Adipocyte (in vitro differentiated cells): Measurements from ENCODE around the gene DIP2B.

Experiments used
- DNase-seq: peaks from one replicate; pipeline ENCODE4 v3.0.0-alpha.2; 2015; ENCODE audit warnings: low read depth
- H3K27me3 ChIP-seq: replicated peaks from 2 replicates; pipeline ENCODE4 v1.7.0; 2013; ENCODE audit warnings: mild to moderate bottlenecking, low read length, moderate library complexity; ENCODE audit not compliant: control insufficient read depth, insufficient read depth
- H3K36me3 ChIP-seq: 2 replicates; pipeline ENCODE4 v1.7.0; 2013; ENCODE audit warnings: low read length, mild to moderate bottlenecking, moderate library complexity; ENCODE audit not compliant: control insufficient read depth, insufficient read depth, severe bottlenecking
- H3K4me1 ChIP-seq: 2 replicates; pipeline ENCODE4 v1.7.0; 2013; ENCODE audit warnings: mild to moderate bottlenecking, low read length, moderate library complexity; ENCODE audit not compliant: control insufficient read depth, insufficient read depth
- H3K4me3 ChIP-seq: 2 replicates; pipeline ENCODE4 v1.7.0; 2013; ENCODE audit warnings: mild to moderate bottlenecking, low read length, moderate library complexity
- H3K9ac ChIP-seq: 2 replicates; pipeline ENCODE4 v1.7.0; 2013; ENCODE audit warnings: mild to moderate bottlenecking, low read length, moderate library complexity
- H3K9me3 ChIP-seq: 2 replicates; pipeline ENCODE4 v1.7.0; 2013; ENCODE audit warnings: mild to moderate bottlenecking, low read length, moderate library complexity; ENCODE audit not compliant: control insufficient read depth

DIP2B gene

GRCh38 chr12:50600364-50600763 lies 95.6 kb downstream of the DIP2B start:
- H3K4me3 ChIP-seq: no peak overlapping the region
- H3K27me3 ChIP-seq: no peaks in the 10 kb centered on the region
- no peaks in the 10 kb centered on the region for H3K9me3 ChIP-seq
- peaks cover 30% of the 10 kb centered on the region for H3K4me1 ChIP-seq
- H3K9ac ChIP-seq: no peak overlapping the region
- DNase-seq: no peak
- no peaks in the 10 kb centered on the region for H3K36me3 ChIP-seq

DNA sequence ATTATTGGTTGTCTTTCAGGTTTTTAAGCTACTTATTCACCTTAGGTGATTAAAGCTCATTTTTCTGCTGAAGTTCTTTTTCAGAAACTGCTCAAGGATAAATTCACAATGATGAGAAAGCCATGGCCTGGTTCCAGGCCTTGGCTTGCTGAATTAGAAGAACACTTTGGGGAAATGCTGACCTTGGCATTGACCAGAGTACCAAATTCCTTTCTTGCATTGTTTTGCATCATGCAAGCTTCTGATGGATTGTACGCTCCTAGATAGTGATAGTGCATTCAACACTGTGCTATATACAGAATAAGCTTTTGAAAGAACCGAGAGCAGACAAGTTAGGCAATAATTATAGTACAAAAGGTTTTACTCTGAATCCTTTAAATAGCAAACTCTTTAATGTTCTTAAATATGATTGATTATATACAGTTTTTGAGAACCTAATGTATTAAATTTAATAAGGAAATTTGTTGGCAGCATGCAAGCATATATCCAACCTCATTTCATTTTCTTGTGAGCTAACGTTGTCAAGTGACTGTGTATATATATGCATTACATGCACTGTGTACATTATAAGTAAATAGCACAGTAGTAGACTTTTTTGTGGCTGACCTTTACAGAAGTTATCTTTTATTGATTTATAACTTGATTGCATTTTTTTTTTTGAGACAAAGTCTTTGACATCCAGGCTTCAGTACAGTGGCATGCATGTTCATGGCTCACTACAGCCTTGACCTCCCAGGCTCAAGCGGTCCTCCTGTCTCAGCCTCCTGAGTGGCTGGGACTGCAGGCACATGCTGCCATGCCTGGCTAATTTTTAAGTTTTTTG lies 99.2 kb downstream of the DIP2B start:
- Histone ChIP-seq H3K9me3 (no peaks in the 10 kb centered on the region), H3K27me3 (no peaks in the 10 kb centered on the region), H3K36me3 (no peaks in the 10 kb centered on the region), H3K4me1 (peaks cover 24% of the 10 kb centered on the region), H3K4me3 (peak overlapping the region; percentile 43), H3K9ac (peak overlapping the region; percentile 44)
- peak; percentile 91 for DNase-seq

DNA sequence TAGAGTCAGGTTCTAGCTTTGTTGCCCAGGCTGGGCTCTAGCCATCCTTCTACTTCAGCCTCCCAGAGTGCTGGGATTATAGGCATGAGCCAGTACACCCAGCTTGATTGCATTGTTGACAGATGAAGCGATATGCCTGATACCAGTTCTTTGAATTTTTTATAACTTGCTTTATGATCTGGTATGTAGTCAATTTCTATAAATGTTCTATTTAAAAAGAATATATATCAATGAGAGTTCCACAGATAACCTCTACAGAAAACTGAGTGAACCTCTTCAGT lies 99.8 kb downstream of the DIP2B start:
- Histone ChIP-seq H3K27me3 (no peaks in the 10 kb centered on the region), H3K9ac (no peak overlapping the region), H3K4me3 (no peak overlapping the region), H3K9me3 (no peaks in the 10 kb centered on the region), H3K4me1 (peaks cover 29% of the 10 kb centered on the region), H3K36me3 (no peaks in the 10 kb centered on the region)
- DNase-seq: no peak

GRCh38 chr12:50606675-50607375 lies 102.0 kb downstream of the DIP2B start:
- peaks cover 41% of the 10 kb centered on the region for H3K4me1 ChIP-seq
- no peaks in the 10 kb centered on the region for H3K9me3 ChIP-seq
- H3K4me3 ChIP-seq: no peak overlapping the region
- no peak overlapping the region for H3K9ac ChIP-seq
- DNase-seq: no peak
- H3K36me3 ChIP-seq: no peaks in the 10 kb centered on the region
- no peaks in the 10 kb centered on the region for H3K27me3 ChIP-seq

DNA sequence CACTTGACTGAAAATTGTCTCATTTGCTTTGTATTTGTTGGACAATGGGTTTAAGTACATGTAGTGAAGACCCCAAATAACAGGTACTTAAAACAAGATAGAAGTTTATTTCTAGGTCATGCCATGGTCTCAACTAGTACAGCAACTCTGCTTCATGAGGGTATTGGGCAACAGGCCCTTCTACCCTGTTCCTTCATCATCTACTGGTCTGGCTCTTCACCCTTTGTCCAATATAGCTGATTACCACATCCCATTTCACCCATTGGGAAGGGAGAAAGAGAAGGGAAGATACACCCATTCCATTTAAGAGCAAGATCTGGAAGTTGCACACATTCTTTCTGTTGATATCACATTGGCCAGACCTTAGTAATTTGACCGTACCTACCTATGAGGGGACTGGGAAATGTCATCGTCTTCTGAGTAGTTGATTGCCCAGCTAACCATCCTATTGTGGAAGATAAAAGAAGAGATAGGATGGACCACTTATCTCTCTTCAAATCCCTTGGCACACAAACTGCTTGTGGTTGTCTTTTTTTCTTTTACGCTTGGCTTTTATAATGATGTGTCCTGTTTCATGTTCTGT lies 104.6 kb downstream of the DIP2B start:
- Histone ChIP-seq H3K9ac (no peak overlapping the region), H3K4me3 (no peak overlapping the region), H3K27me3 (no peaks in the 10 kb centered on the region), H3K9me3 (no peaks in the 10 kb centered on the region), H3K36me3 (no peaks in the 10 kb centered on the region), H3K4me1 (peaks cover 29% of the 10 kb centered on the region)
- DNase-seq: no peak

DNA sequence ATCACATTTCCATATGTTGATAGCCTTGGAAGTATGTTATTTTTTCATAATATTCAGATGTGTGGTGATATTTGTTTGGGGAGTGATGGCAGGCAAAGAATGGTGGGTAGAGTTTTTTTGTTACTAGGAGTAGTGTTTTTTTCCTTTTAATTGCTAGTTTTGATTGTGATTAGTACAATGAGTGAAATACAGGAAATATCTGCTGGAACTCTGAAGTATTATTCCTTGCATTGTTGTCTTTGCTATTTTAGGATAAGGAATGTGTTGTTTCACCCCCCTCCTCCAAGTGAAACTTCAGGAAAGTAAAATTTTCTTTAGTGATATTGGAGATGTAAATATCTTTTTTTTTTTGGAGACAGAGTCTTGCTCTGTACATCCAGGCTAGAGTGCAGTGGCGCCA lies 105.4 kb downstream of the DIP2B start:
- DNase-seq: no peak
- H3K36me3 ChIP-seq: no peaks in the 10 kb centered on the region
- peaks cover 28% of the 10 kb centered on the region for H3K4me1 ChIP-seq
- peak overlapping the region; percentile 12 for H3K4me3 ChIP-seq
- no peak overlapping the region for H3K9ac ChIP-seq
- no peaks in the 10 kb centered on the region for H3K9me3 ChIP-seq
- H3K27me3 ChIP-seq: no peaks in the 10 kb centered on the region

DNA sequence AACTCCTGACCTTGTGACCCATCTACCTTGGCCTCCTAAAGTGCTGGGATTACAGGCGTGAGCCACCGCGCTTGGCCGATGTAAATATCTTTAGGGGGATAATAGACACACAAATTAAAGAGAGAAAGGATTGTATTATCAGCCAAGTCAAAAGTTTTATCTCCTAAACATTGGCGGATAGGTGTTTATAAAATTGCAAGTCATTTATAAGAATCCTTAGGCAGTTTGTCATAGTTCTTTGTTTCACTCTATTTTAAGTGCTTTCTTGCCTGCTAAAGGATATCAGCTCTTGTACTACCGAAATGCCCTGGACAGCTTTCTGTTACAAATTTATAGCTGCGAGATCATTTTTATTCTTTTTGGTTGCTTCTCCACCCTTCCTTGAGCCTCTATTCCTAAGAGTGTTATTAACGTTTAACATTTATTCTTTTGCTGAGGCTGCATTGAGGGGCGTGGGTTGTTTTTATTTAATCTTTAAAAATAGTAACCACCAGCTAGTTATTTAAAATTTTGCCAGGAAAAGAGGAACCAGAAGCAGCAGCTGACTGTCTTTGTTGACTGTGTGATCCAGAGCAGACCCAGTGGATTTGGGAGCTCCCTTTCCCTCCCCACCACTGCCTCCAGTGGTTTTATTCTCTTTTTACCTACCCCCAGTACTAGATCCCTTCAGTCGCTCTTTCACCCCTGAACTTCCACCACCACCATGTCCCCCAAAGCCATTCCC lies 106.4 kb downstream of the DIP2B start:
- Histone ChIP-seq H3K4me1 (peaks cover 28% of the 10 kb centered on the region), H3K36me3 (no peaks in the 10 kb centered on the region), H3K9ac (peak overlapping the region; percentile 21), H3K9me3 (no peaks in the 10 kb centered on the region), H3K4me3 (peak overlapping the region; percentile 19), H3K27me3 (no peaks in the 10 kb centered on the region)
- DNase-seq: no peak

DNA sequence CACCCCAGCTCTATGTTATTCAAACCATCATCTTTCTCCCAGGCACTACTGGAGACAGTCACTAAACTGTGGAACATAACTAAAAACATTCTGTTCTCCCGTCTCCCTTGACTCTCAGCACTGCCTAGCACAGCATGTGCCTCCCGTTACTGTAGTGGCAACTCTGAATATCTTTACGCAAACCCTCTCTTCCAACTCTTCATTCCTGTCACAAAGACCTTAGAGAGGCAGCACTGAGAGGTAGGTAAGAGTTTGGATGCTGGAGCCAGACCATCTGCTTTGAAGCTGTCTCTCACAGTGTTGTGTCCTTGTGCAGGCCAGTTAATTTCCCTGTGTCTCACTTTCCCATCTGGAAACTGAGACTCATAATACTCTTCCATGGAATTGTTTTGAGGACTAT lies 108.1 kb downstream of the DIP2B start:
- DNase-seq: no peak
- H3K27me3 ChIP-seq: no peaks in the 10 kb centered on the region
- no peaks in the 10 kb centered on the region for H3K9me3 ChIP-seq
- no peak overlapping the region for H3K4me3 ChIP-seq
- H3K4me1 ChIP-seq: peaks cover 28% of the 10 kb centered on the region
- H3K36me3 ChIP-seq: no peaks in the 10 kb centered on the region
- no peak overlapping the region for H3K9ac ChIP-seq

- DNase-seq: no peak
- Histone ChIP-seq H3K4me3 (no peak overlapping the region), H3K27me3 (no peaks in the 10 kb centered on the region), H3K36me3 (no peaks in the 10 kb centered on the region), H3K4me1 (peaks cover 28% of the 10 kb centered on the region), H3K9ac (no peak overlapping the region), H3K9me3 (no peaks in the 10 kb centered on the region)
Observed at GRCh38 chr12:50613463-50613862, 108.7 kb downstream of the DIP2B start.

- Histone ChIP-seq H3K36me3 (no peaks in the 10 kb centered on the region), H3K4me1 (peaks cover 25% of the 10 kb centered on the region), H3K4me3 (no peak overlapping the region), H3K9me3 (no peaks in the 10 kb centered on the region), H3K9ac (no peak overlapping the region), H3K27me3 (no peaks in the 10 kb centered on the region)
- DNase-seq: peak; percentile 60
Observed at GRCh38 chr12:50614167-50614759, 109.5 kb downstream of the DIP2B start.
